ENCODE measurements around the gene ZNF304. TPM values are rescaled to one million over a fixed set of nuclear protein-coding genes. Genes with fewer than 3 reads are reported as not detected.
A peak's percentile ranks its signal among the peaks of the same experiment; 100 is the strongest.

ZNF304 gene
- total RNA-seq, 1 experiment from 2014 or later = 11.0 TPM

DNA sequence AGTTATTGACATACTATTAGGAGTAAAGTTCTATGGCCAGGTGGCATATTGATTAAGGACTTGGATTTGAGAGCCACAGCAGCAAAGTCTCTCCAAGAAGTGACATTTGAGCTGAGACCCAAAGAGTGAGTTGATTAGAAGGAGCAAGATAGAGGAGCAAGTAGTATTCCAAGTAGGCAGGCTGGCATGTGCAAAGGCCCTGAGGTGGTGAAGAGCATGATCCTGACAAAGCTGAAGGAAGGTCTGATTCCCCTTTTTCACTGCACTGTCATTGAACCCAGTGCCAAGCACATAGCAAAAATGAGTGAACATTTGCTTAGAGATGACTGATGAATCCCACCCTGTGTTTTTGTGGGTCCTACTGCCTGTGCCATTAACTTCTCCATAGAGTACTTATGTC is 26.1 kb upstream of the ZNF304 start:
- CTCF ChIA-PET = no interaction called here
- Histone ChIP-seq H3K4me1 (ENCODE audit: insufficient read depth, low read length, poor library complexity, severe bottlenecking) (no peaks in the 10 kb centered on the region), H3K9me3 (ENCODE audit: low read depth, low read length, poor library complexity, severe bottlenecking) (no peaks in the 10 kb centered on the region), H3K36me3 (ENCODE audit: insufficient read depth, low read length, poor library complexity, severe bottlenecking) (peaks cover 53% of the 10 kb centered on the region), H3K27ac (ENCODE audit: low read depth, low read length, poor library complexity, severe bottlenecking) (no peak overlapping the region), H3K4me3 (ENCODE audit: low read depth, low read length, poor library complexity, severe bottlenecking) (no peak overlapping the region), H3K27me3 (replicated peaks; ENCODE audit: insufficient read depth, low read depth, low read length, poor library complexity) (no peaks in the 10 kb centered on the region)
- POLR2A ChIA-PET (ENCODE audit: low non-redundant PET) = no interaction called here
- TF ChIP-seq, protein P1, sequence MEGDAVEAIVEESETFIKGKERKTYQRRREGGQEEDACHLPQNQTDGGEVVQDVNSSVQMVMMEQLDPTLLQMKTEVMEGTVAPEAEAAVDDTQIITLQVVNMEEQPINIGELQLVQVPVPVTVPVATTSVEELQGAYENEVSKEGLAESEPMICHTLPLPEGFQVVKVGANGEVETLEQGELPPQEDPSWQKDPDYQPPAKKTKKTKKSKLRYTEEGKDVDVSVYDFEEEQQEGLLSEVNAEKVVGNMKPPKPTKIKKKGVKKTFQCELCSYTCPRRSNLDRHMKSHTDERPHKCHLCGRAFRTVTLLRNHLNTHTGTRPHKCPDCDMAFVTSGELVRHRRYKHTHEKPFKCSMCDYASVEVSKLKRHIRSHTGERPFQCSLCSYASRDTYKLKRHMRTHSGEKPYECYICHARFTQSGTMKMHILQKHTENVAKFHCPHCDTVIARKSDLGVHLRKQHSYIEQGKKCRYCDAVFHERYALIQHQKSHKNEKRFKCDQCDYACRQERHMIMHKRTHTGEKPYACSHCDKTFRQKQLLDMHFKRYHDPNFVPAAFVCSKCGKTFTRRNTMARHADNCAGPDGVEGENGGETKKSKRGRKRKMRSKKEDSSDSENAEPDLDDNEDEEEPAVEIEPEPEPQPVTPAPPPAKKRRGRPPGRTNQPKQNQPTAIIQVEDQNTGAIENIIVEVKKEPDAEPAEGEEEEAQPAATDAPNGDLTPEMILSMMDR (conservative IDR thresholded peaks at IDR 0.05; ENCODE audit: low read depth, low read length) = no peak
- TF ChIP-seq EZH2 (IDR thresholded peaks at IDR 0.05; ENCODE audit: borderline replicate concordance, low read depth, low read length, poor library complexity, severe bottlenecking) = no peak
- intact Hi-C loops (cut with micrococcal nuclease; ENCODE audit: unreplicated experiment) = no loop called here
- DNase-seq (ENCODE audit: low spot score) = no peak
- BruUV-seq (replicated peaks) = no TSS peak

DNA sequence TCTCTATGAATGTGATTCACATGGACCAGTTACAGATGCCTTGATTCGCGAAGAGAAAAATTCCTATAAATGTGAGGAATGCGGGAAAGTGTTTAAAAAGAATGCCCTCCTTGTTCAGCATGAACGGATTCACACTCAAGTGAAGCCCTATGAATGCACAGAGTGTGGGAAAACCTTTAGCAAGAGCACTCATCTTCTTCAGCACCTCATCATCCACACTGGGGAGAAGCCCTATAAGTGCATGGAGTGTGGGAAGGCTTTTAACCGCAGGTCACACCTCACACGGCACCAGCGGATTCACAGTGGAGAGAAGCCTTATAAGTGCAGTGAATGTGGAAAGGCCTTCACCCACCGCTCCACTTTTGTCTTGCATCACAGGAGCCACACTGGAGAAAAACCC is 23.1 kb upstream of the ZNF304 start:
- DNase-seq (ENCODE audit: low spot score) = no peak
- no TSS peak for BruUV-seq (replicated peaks)

DNA sequence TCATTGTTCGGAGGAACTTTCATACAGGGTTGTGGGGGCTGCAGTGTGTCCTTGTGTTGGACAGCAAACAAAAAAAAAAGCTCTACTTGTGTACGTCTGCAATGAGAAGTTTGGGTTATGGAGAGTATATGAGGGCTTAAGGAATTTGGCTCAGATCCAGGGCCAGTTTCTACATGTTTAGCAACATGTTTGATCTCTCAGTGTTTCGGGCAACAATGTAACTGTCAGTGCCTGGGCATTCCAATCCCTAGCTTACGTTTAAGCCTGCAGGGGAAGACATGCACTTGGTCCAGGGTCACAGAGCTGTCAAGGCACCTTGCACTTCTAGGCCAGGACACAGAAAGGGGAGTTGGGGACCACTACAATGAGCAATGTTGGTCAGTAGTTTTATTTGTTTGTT is 16.9 kb upstream of the ZNF304 start:
- peak; percentile 10 for DNase-seq (ENCODE audit: low spot score)
- POLR2A ChIA-PET (ENCODE audit: low non-redundant PET) = no interaction called here

More for the DNA sequence above, 23.1 kb upstream of the ZNF304 start:
- intact Hi-C loops (cut with micrococcal nuclease; ENCODE audit: unreplicated experiment) = no loop called here
- H3K27ac ChIP-seq (ENCODE audit: low read depth, low read length, poor library complexity, severe bottlenecking) = no peak overlapping the region
- POLR2A ChIA-PET (ENCODE audit: low non-redundant PET) = no interaction called here
- no peak overlapping the region for H3K4me3 ChIP-seq (ENCODE audit: low read depth, low read length, poor library complexity, severe bottlenecking)
- H3K9me3 ChIP-seq (ENCODE audit: low read depth, low read length, poor library complexity, severe bottlenecking) = no peaks in the 10 kb centered on the region
- H3K4me1 ChIP-seq (ENCODE audit: insufficient read depth, low read length, poor library complexity, severe bottlenecking) = no peaks in the 10 kb centered on the region
- CTCF ChIA-PET = no interaction called here
- TF ChIP-seq EZH2 (IDR thresholded peaks at IDR 0.05; ENCODE audit: borderline replicate concordance, low read depth, low read length, poor library complexity, severe bottlenecking) = no peak
- TF ChIP-seq, protein P1 (conservative IDR thresholded peaks at IDR 0.05; ENCODE audit: low read depth, low read length) = no peak
- H3K36me3 ChIP-seq (ENCODE audit: insufficient read depth, low read length, poor library complexity, severe bottlenecking) = peaks cover 57% of the 10 kb centered on the region
- no peaks in the 10 kb centered on the region for H3K27me3 ChIP-seq (replicated peaks; ENCODE audit: insufficient read depth, low read depth, low read length, poor library complexity)

More for the DNA sequence above, 16.9 kb upstream of the ZNF304 start:
- peaks cover 11% of the 10 kb centered on the region for H3K36me3 ChIP-seq (ENCODE audit: insufficient read depth, low read length, poor library complexity, severe bottlenecking)
- H3K4me1 ChIP-seq (ENCODE audit: insufficient read depth, low read length, poor library complexity, severe bottlenecking) = no peaks in the 10 kb centered on the region
- no peak for TF ChIP-seq EZH2 (IDR thresholded peaks at IDR 0.05; ENCODE audit: borderline replicate concordance, low read depth, low read length, poor library complexity, severe bottlenecking)
- TF ChIP-seq, protein P1 (conservative IDR thresholded peaks at IDR 0.05; ENCODE audit: low read depth, low read length) = no peak
- intact Hi-C loops (cut with micrococcal nuclease; ENCODE audit: unreplicated experiment) = no loop called here
- no peak overlapping the region for H3K4me3 ChIP-seq (ENCODE audit: low read depth, low read length, poor library complexity, severe bottlenecking)
- no peaks in the 10 kb centered on the region for H3K9me3 ChIP-seq (ENCODE audit: low read depth, low read length, poor library complexity, severe bottlenecking)
- CTCF ChIA-PET = no interaction called here
- no peaks in the 10 kb centered on the region for H3K27me3 ChIP-seq (replicated peaks; ENCODE audit: insufficient read depth, low read depth, low read length, poor library complexity)
- no peak overlapping the region for H3K27ac ChIP-seq (ENCODE audit: low read depth, low read length, poor library complexity, severe bottlenecking)
- BruUV-seq (replicated peaks) = no TSS peak

Data from A673 (cell line).